ENCODE results near the gene F5. TPM values are rescaled to one million over a fixed set of nuclear protein-coding genes. Genes with fewer than 3 reads are reported as not detected.

Gene F5
- total and polyA plus RNA-seq, 2 of the 13 experiments (the other 11 are each of a cell fraction or from before 2014, with no cell fraction given) = 38.3 to 64.0 TPM

GRCh38 chr1:169570172-169570574 is 16.1 kb downstream of the F5 start (continued):
- peak; percentile 73; the same call in 1 of the 2 replicates for TF ChIP-seq CREM (IDR thresholded peaks at IDR 0.05)
- TF ChIP-seq CREM (CRISPR knock-in tag; IDR thresholded peaks at IDR 0.05) = no peak
- 0 out of 2 replicates have a peak, but pooled peaks have one; percentile 36 for TF ChIP-seq IKZF5 (CRISPR knock-in tag; IDR thresholded peaks at IDR 0.05)
- TF ChIP-seq, protein P1, sequence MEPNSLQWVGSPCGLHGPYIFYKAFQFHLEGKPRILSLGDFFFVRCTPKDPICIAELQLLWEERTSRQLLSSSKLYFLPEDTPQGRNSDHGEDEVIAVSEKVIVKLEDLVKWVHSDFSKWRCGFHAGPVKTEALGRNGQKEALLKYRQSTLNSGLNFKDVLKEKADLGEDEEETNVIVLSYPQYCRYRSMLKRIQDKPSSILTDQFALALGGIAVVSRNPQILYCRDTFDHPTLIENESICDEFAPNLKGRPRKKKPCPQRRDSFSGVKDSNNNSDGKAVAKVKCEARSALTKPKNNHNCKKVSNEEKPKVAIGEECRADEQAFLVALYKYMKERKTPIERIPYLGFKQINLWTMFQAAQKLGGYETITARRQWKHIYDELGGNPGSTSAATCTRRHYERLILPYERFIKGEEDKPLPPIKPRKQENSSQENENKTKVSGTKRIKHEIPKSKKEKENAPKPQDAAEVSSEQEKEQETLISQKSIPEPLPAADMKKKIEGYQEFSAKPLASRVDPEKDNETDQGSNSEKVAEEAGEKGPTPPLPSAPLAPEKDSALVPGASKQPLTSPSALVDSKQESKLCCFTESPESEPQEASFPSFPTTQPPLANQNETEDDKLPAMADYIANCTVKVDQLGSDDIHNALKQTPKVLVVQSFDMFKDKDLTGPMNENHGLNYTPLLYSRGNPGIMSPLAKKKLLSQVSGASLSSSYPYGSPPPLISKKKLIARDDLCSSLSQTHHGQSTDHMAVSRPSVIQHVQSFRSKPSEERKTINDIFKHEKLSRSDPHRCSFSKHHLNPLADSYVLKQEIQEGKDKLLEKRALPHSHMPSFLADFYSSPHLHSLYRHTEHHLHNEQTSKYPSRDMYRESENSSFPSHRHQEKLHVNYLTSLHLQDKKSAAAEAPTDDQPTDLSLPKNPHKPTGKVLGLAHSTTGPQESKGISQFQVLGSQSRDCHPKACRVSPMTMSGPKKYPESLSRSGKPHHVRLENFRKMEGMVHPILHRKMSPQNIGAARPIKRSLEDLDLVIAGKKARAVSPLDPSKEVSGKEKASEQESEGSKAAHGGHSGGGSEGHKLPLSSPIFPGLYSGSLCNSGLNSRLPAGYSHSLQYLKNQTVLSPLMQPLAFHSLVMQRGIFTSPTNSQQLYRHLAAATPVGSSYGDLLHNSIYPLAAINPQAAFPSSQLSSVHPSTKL (CRISPR knock-in tag; IDR thresholded peaks at IDR 0.05) = peak; percentile 98
- TF ChIP-seq SOX6 (IDR thresholded peaks at IDR 0.05) = no peak
- TF ChIP-seq SOX6 (CRISPR knock-in tag; IDR thresholded peaks at IDR 0.05) = peak; percentile 86
- no peak for TF ChIP-seq ZNF234 (CRISPR knock-in tag; conservative IDR thresholded peaks at IDR 0.05)
- TF ChIP-seq, protein P2, sequence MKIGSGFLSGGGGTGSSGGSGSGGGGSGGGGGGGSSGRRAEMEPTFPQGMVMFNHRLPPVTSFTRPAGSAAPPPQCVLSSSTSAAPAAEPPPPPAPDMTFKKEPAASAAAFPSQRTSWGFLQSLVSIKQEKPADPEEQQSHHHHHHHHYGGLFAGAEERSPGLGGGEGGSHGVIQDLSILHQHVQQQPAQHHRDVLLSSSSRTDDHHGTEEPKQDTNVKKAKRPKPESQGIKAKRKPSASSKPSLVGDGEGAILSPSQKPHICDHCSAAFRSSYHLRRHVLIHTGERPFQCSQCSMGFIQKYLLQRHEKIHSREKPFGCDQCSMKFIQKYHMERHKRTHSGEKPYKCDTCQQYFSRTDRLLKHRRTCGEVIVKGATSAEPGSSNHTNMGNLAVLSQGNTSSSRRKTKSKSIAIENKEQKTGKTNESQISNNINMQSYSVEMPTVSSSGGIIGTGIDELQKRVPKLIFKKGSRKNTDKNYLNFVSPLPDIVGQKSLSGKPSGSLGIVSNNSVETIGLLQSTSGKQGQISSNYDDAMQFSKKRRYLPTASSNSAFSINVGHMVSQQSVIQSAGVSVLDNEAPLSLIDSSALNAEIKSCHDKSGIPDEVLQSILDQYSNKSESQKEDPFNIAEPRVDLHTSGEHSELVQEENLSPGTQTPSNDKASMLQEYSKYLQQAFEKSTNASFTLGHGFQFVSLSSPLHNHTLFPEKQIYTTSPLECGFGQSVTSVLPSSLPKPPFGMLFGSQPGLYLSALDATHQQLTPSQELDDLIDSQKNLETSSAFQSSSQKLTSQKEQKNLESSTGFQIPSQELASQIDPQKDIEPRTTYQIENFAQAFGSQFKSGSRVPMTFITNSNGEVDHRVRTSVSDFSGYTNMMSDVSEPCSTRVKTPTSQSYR (CRISPR knock-in tag; IDR thresholded peaks at IDR 0.05; ENCODE audit: borderline replicate concordance) = peak; percentile 35; the same call in 1 of the 2 replicates
- 0 out of 2 replicates have a peak, but pooled peaks have one; percentile 40 for TF ChIP-seq MAX (IDR thresholded peaks at IDR 0.05)
- peak; percentile 95 for TF ChIP-seq PAXIP1 (CRISPR knock-in tag; conservative IDR thresholded peaks at IDR 0.05)
- TF ChIP-seq ZNF503 (CRISPR knock-in tag; IDR thresholded peaks at IDR 0.05) = peak; percentile 40; the same call in 1 of the 2 replicates

All from HepG2 (cell line).